Activated CD4-positive, CD25-positive, alpha-beta regulatory T cell (primary cell): ENCODE measurements around the gene CROCC.

ENCODE experiments used
- DNase-seq, 4 experiments: peaks; one replicate each; lab custom pipeline; 2025; lab: John Stamatoyannopoulos, UW

Gene CROCC

GRCh38 chr1:17011439-17012307 lies 89.9 kb downstream of the CROCC start, which contains the start of gene ATP13A2:
ATP13A2 (minus strand) TSS chr1:17011928; CDS start chr1:17011738, 190 bp downstream.
- DNase-seq, result peak; percentile 64 to 76 (median 70)

- DNase-seq, result no peak
These were observed 91.2 kb downstream of the CROCC start for GRCh38 chr1:17012775-17013490.

DNA sequence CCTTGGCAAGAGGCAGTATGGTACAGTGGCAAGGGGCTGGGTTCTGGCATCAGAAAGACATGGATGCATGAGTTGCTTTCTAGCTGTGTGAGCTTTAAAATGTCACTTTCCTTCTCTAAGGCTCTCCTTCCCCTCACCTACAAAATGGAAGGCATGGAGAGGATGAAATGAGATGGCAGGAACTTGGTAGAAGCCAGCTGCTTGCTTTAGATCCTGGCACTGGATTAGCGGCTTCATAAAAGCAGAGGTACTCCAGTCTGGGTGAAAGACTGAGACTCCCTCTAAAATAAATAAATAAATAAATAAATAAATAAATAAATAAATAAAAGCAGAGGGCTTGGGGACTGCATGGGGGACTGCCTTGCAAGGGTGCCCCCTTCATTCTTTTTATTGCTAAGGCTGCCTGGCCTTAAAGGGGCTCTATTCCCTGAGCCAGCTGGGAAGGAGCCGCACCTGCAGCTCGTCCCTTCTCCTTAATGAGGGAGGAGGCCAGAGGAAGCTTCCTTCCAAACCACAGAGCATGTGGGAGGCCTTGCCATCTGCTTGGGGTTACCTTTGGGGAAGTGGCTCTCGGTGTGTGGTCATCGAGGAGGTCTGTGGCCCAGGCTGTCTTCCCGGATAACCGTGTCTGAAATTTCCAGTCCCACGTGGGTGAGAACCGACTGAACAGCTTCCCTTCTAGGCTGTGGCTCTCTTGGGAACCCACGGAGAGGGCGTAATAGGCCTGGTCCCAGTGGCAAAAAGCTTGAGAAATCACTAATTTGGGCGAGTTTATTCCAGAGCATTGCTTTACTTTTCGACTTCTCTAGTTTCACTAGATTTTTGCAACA lies 92.0 kb downstream of the CROCC start:
- no peak for DNase-seq

GRCh38 chr1:17014671-17015567 lies 93.2 kb downstream of the CROCC start:
- DNase-seq, result no peak

DNA sequence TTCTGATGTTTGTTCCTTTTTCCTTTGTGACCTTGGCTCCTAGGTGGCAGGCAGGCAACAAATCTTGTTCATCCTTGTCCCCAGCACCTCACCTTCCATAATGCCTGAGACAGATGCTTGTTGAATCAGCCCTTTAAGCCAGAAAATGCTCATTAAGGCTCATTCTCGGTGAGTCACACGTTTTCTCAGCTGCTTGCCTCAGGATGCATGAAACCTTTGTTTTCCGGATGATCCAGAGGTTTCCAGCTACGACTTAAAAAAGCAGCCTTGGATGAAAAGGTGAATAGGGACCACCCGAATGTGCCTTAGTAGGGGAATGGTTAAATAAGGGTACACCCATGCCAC lies 94.6 kb downstream of the CROCC start:
- DNase-seq, result no peak

GRCh38 chr1:17017435-17017834 lies 95.7 kb downstream of the CROCC start:
- DNase-seq, result no peak

- no peak for DNase-seq
These were observed 97.1 kb downstream of the CROCC start for GRCh38 chr1:17018849-17019248.

DNA sequence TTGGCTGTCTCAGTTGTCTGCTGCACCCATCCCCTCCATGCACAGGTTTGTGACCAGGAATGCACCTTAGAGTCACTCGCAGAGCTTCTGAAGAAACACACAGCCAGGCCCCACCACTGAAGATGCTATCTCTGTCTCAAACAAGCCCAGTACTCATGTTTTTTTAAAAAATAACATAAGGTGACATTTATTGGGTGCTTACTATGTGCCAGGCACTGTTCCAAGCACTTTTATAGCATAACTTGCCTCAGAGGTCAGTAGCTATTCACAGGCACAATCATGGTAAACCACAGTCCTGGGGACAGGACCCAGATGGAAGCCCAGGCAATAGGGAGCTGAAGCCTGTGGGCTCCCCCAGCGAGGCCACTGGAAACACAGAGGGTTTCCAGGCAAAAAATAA lies 98.8 kb downstream of the CROCC start:
- no peak for DNase-seq

GRCh38 chr1:17021896-17022295 lies 100.2 kb downstream of the CROCC start:
- no peak for DNase-seq
